GM18520 (cell line): Measurements from ENCODE around the gene VPS11.

Experiments
- ATAC-seq: cut with Tn5 transposase; IDR thresholded peaks from one replicate; pipeline ENCODE4 v1.9.1; 2021; ENCODE audit not compliant: unreplicated experiment

VPS11 gene

DNA sequence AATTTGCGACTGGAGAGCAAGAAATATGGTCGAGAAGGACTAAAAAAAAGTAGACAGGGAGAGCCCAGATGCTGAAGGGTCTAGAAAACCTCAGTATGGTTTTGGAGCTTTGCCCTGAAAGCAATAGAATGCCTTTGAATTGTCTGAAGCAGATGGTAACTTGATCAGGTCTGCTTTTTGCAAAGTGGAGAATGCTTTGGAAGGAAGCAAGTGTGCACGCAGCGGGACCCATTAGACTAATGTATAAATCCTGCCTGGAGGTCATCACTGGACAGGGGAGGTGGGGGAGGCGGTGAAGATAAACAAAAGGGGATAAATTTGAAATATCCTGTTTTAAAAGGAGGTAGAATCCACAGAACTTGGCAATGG lies 53.0 kb downstream of the VPS11 start:
- no peak for ATAC-seq

DNA sequence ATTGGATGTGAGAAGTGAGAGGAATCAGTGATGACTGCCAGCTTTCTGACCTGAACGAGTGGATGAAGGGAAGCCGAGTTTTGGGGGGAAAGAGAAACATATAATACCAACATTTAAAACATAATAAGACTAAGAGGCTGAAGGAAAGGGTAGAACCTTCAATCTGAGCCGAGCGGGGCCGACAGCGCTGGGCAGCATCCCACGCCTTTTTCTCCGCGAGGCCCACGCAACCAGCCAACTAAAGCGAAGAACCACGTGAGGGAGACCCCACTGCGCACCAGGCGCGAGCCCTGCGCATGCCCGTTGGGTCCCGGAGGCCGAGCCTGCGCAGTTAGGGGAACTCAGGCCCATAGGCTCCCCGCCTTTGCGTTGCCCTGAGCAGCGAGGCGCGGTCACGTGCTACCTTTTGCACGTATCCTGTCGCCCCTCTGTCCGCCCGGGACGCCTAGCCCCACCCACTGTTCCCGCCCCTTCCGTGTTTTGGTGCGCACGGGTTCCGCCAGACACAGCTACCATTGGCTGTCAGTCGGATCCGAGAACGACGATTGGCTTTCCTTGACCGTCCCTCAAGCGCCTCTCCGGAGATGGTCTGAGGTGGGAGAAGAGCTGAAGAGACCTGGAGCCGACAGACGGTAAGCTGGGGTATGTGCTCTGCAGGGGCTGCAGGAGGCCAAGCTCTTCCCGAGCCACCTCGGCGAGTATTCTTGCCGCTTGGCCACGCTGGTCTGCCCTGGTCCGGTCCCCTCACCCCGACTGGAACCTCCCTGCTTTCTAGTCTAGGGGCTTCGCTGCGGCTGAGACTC lies 53.6 kb downstream of the VPS11 start, which contains the start of gene HINFP:
Gene HINFP, plus strand, starts transcription at position 573 of the 803 bp plus-strand sequence. CDS start 5,365 bp downstream, outside the sequence.
- ATAC-seq = peak; percentile 89

DNA sequence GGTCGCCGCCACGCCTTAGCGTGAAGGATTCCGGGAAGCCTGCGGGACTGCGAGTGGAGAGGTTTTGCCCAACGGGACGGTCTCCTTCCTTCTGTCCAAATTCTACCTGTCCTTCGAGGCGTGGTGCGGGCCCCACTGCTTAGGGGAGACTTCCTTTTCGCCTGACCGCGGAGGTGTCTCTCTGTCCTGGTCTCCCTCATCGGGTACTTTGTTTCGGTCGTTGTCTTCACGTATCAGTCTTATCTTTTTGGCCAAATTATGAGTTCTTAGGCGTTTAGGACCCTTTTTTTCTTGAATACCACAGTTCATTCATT lies 54.1 kb downstream of the VPS11 start:
- no peak for ATAC-seq

DNA sequence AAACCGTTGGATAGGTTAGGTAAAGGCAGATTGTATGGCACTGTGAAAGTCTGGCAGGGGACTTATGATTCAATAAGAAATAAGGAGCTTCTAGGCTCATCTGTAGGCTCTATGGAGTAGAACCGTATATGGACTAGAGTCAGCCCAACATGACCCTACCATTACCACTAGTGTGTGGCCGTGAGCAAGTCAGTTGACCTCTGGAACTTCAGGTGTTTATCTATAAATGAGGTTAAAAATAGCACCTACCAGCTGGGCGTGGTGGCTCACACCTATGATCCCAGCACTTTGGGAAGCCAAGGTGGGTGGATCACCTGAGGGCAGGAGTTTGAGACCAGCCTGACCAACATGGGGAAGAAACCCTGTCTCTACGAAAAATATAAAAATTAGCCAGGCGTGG lies 58.2 kb downstream of the VPS11 start:
- ATAC-seq = no peak

DNA sequence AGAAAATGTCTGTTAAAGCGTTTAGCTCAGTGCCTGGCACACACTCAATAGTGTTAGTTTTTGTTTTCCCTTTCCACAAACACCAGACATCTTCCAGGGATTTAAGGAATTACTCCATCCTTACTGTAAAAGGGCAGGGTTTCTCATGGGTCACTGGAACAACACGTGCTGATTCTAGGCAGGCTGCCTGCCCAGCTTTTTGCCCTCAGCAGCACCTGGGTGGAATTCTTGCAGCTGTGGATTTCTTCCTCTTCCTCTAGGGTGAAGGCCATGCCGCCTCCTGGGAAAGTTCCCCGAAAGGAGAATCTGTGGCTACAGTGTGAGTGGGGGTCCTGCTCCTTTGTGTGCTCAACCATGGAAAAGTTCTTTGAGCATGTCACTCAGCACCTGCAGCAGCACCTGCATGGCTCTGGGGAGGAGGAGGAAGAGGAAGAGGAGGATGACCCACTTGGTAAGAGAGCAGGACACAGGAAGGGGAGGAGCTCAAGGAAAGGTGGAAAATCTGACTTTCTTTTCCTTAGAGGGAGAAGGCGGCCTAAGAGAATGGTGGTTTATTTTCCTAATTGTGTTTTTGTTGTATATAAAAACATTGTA lies 59.2 kb downstream of the VPS11 start:
- no peak for ATAC-seq

DNA sequence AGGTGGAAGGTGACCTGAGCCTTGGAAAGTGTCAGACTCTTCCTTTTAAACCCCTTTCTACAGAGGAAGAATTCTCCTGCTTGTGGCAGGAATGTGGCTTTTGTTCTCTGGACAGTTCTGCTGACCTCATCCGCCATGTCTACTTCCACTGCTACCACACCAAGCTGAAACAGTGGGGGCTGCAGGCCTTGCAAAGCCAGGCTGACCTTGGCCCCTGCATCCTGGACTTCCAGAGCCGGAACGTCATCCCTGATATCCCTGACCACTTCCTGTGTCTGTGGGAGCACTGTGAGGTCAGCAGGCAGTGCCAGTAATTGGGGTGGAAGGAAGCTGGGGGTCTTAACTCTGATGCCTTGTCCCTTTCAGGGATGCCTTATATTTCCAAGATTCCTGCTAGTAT lies 63.0 kb downstream of the VPS11 start:
- ATAC-seq = no peak
